Occipital lobe (tissue), 2 donors: Measurements from ENCODE around the gene TRIML2. TPM values are rescaled to one million over a fixed set of nuclear protein-coding genes. Genes with fewer than 3 reads are reported as not detected.

Source experiments
- DNase-seq: peaks from one replicate; lab custom pipeline; 2025; lab: John Stamatoyannopoulos, UW
- total RNA-seq: library from RNA; depleted of rRNA; stranded (reverse); fragments of >200 nt; gene quantifications from one replicate; pipeline ENCODE4 v1.2.3, GENCODE V29; 2014

TRIML2 gene
- total RNA-seq = not detected

- DNase-seq = no peak
Observed at GRCh38 chr4:188109157-188109755, at the start of gene TRIML2. TSS of gene TRIML2 (minus strand) at chr4:188109603. CDS start at chr4:188105368, 4,235 bp downstream.

- DNase-seq = no peak
Observed at GRCh38 chr4:188158336-188158735, 48.9 kb upstream of the TRIML2 start.

- DNase-seq = no peak
Observed at GRCh38 chr4:188154668-188155405, 45.4 kb upstream of the TRIML2 start.

GRCh38 chr4:188147776-188148175, 38.4 kb upstream of the TRIML2 start:
- DNase-seq = no peak

- DNase-seq = no peak
Observed at GRCh38 chr4:188147176-188147575, 37.8 kb upstream of the TRIML2 start.

- DNase-seq = no peak
Observed at GRCh38 chr4:188146618-188147017, 37.2 kb upstream of the TRIML2 start.

GRCh38 chr4:188145601-188146000, 36.2 kb upstream of the TRIML2 start:
- DNase-seq = no peak

GRCh38 chr4:188143731-188144130, 34.3 kb upstream of the TRIML2 start:
- no peak for DNase-seq

GRCh38 chr4:188139671-188140070, 30.3 kb upstream of the TRIML2 start:
- no peak for DNase-seq

GRCh38 chr4:188139141-188139540, 29.7 kb upstream of the TRIML2 start, which contains the start of gene TRIML1:
TSS of gene TRIML1 (plus strand) at chr4:188139441. CDS start at chr4:188139559, 118 bp downstream.
- DNase-seq = no peak

GRCh38 chr4:188138227-188138626, 28.8 kb upstream of the TRIML2 start:
- no peak for DNase-seq

GRCh38 chr4:188132232-188132631, 22.8 kb upstream of the TRIML2 start:
- DNase-seq = no peak

- no peak for DNase-seq
Observed at GRCh38 chr4:188130355-188130754, 21.0 kb upstream of the TRIML2 start.

- DNase-seq = peak; percentile 30
Observed at GRCh38 chr4:188127214-188127874, 17.9 kb upstream of the TRIML2 start.

GRCh38 chr4:188121530-188121929, 12.1 kb upstream of the TRIML2 start:
- DNase-seq = no peak

- no peak for DNase-seq
Observed at GRCh38 chr4:188117631-188118324, 8.4 kb upstream of the TRIML2 start.

GRCh38 chr4:188113156-188113555, 3.8 kb upstream of the TRIML2 start:
- no peak for DNase-seq

GRCh38 chr4:188111955-188112354, 2.6 kb upstream of the TRIML2 start:
- DNase-seq = no peak

GRCh38 chr4:188110741-188111471, 1.5 kb upstream of the TRIML2 start:
- no peak for DNase-seq

GRCh38 chr4:188110036-188110435, 633 bp upstream of the TRIML2 start:
- DNase-seq = no peak
